ENCODE data around the gene SHB.

Gene SHB

GRCh38 chr9:37951671-37952449 is 117.2 kb downstream of the SHB start:
- Histone ChIP-seq H3K14ac (ENCODE audit: low read length) (no peak overlapping the region), H3K27me3 (ENCODE audit: insufficient read depth, low read length) (no peaks in the 10 kb centered on the region), H2BK12ac (ENCODE audit: low read length) (no peak overlapping the region), H2BK120ac (ENCODE audit: insufficient read depth, low read length, poor library complexity) (no peak overlapping the region), H2AK5ac (ENCODE audit: low read length) (no peak overlapping the region), H3K23ac (ENCODE audit: low read length) (no peak overlapping the region), H3K4me2 (ENCODE audit: low read length) (no peak overlapping the region), H4K91ac (ENCODE audit: low read depth, low read length) (no peak overlapping the region), H3K4me1 (ENCODE audit: control insufficient read depth in 1 of 2, insufficient read depth in 2 of 2, low read length in 2 of 2) (peaks cover 10 to 30% of the 10 kb centered on the region in 2 experiments), H3K4ac (ENCODE audit: low read depth, low read length) (no peak overlapping the region), H3K79me2 (ENCODE audit: control insufficient read depth, insufficient read depth, low read length, poor library complexity) (no peaks in the 10 kb centered on the region), H4K12ac (ENCODE audit: low read depth, low read length) (no peak overlapping the region), H3K27ac (ENCODE audit: low read depth, low read length) (no peak overlapping the region), H3K18ac (ENCODE audit: low read length) (no peak overlapping the region), H4K8ac (ENCODE audit: low read depth, low read length) (no peak overlapping the region), H3K79me1 (ENCODE audit: low read length) (peaks cover 2% of the 10 kb centered on the region), H3K36me3 (ENCODE audit: control insufficient read depth in 1 of 2, insufficient read depth in 2 of 2, low read length in 2 of 2) (peaks cover 68 to 84% of the 10 kb centered on the region in 2 experiments), H2BK5ac (ENCODE audit: low read depth, low read length, poor library complexity) (no peak overlapping the region), H3K4me3 (ENCODE audit: low read depth, low read length) (no peak overlapping the region), H2AFZ (ENCODE audit: insufficient read depth, low read length, poor library complexity) (no peak overlapping the region), H3K9ac (ENCODE audit: low read length) (no peak overlapping the region), H3K9me3 (ENCODE audit: insufficient read depth, low read depth, low read length) (peaks cover 4% of the 10 kb centered on the region)
- no CpG with 5 or more reads among the region's 12 CpGs for WGBS (ENCODE audit: extremely low coverage, insufficient coverage, insufficient read length)
- no peak for DNase-seq

GRCh38 chr9:37950561-37950960 is 118.5 kb downstream of the SHB start:
- H4K12ac ChIP-seq (ENCODE audit: low read depth, low read length) = no peak overlapping the region
- no peak for DNase-seq
- H3K4ac ChIP-seq (ENCODE audit: low read depth, low read length) = no peak overlapping the region
- H3K4me3 ChIP-seq (ENCODE audit: low read depth, low read length) = no peak overlapping the region
- H3K36me3 ChIP-seq (ENCODE audit: control insufficient read depth in 1 of 2, insufficient read depth in 2 of 2, low read length in 2 of 2) = peaks cover 71 to 86% of the 10 kb centered on the region in 2 experiments
- no CpG with 5 or more reads among the region's 12 CpGs for WGBS (ENCODE audit: extremely low coverage, insufficient coverage, insufficient read length)
- H3K4me1 ChIP-seq (ENCODE audit: control insufficient read depth in 1 of 2, insufficient read depth in 2 of 2, low read length in 2 of 2) = peaks cover 21 to 42% of the 10 kb centered on the region in 2 experiments
- no peaks in the 10 kb centered on the region for H3K27me3 ChIP-seq (ENCODE audit: insufficient read depth, low read length)
- no peaks in the 10 kb centered on the region for H3K79me2 ChIP-seq (ENCODE audit: control insufficient read depth, insufficient read depth, low read length, poor library complexity)
- peaks cover 4% of the 10 kb centered on the region for H3K9me3 ChIP-seq (ENCODE audit: insufficient read depth, low read depth, low read length)
- no peak overlapping the region for H2AK5ac ChIP-seq (ENCODE audit: low read length)
- H2BK12ac ChIP-seq (ENCODE audit: low read length) = no peak overlapping the region
- no peak overlapping the region for H2BK5ac ChIP-seq (ENCODE audit: low read depth, low read length, poor library complexity)
- H3K79me1 ChIP-seq (ENCODE audit: low read length) = peaks cover 11% of the 10 kb centered on the region
- H4K8ac ChIP-seq (ENCODE audit: low read depth, low read length) = no peak overlapping the region
- H3K23ac ChIP-seq (ENCODE audit: low read length) = no peak overlapping the region
- H3K27ac ChIP-seq (ENCODE audit: low read depth, low read length) = no peak overlapping the region
- H3K9ac ChIP-seq (ENCODE audit: low read length) = no peak overlapping the region
- no peak overlapping the region for H3K18ac ChIP-seq (ENCODE audit: low read length)
- no peak overlapping the region for H2AFZ ChIP-seq (ENCODE audit: insufficient read depth, low read length, poor library complexity)
- no peak overlapping the region for H2BK120ac ChIP-seq (ENCODE audit: insufficient read depth, low read length, poor library complexity)
- H4K91ac ChIP-seq (ENCODE audit: low read depth, low read length) = no peak overlapping the region
- H3K4me2 ChIP-seq (ENCODE audit: low read length) = no peak overlapping the region
- no peak overlapping the region for H3K14ac ChIP-seq (ENCODE audit: low read length)

GRCh38 chr9:37949576-37949975 is 119.5 kb downstream of the SHB start:
- Histone ChIP-seq H2BK120ac (ENCODE audit: insufficient read depth, low read length, poor library complexity) (no peak overlapping the region), H3K4ac (ENCODE audit: low read depth, low read length) (no peak overlapping the region), H4K8ac (ENCODE audit: low read depth, low read length) (no peak overlapping the region), H3K27me3 (ENCODE audit: insufficient read depth, low read length) (no peaks in the 10 kb centered on the region), H3K18ac (ENCODE audit: low read length) (no peak overlapping the region), H2BK5ac (ENCODE audit: low read depth, low read length, poor library complexity) (no peak overlapping the region), H4K12ac (ENCODE audit: low read depth, low read length) (no peak overlapping the region), H2AFZ (ENCODE audit: insufficient read depth, low read length, poor library complexity) (no peak overlapping the region), H3K27ac (ENCODE audit: low read depth, low read length) (no peak overlapping the region), H3K9ac (ENCODE audit: low read length) (no peak overlapping the region), H3K36me3 (ENCODE audit: control insufficient read depth in 1 of 2, insufficient read depth in 2 of 2, low read length in 2 of 2) (peaks cover 69 to 84% of the 10 kb centered on the region in 2 experiments), H3K4me2 (ENCODE audit: low read length) (no peak overlapping the region), H3K79me1 (ENCODE audit: low read length) (peaks cover 18% of the 10 kb centered on the region), H4K91ac (ENCODE audit: low read depth, low read length) (no peak overlapping the region), H2AK5ac (ENCODE audit: low read length) (no peak overlapping the region), H3K4me3 (ENCODE audit: low read depth, low read length) (no peak overlapping the region), H3K4me1 (ENCODE audit: control insufficient read depth in 1 of 2, insufficient read depth in 2 of 2, low read length in 2 of 2) (peaks cover 30 to 50% of the 10 kb centered on the region in 2 experiments), H2BK12ac (ENCODE audit: low read length) (no peak overlapping the region), H3K14ac (ENCODE audit: low read length) (no peak overlapping the region), H3K79me2 (ENCODE audit: control insufficient read depth, insufficient read depth, low read length, poor library complexity) (peaks cover 2% of the 10 kb centered on the region), H3K9me3 (ENCODE audit: insufficient read depth, low read depth, low read length) (peaks cover 4% of the 10 kb centered on the region), H3K23ac (ENCODE audit: low read length) (no peak overlapping the region)
- no peak for DNase-seq
- WGBS (ENCODE audit: extremely low coverage, insufficient coverage, insufficient read length) = no CpG with 5 or more reads among the region's 8 CpGs

GRCh38 chr9:37948417-37948980 is 120.5 kb downstream of the SHB start:
- H4K12ac ChIP-seq (ENCODE audit: low read depth, low read length) = no peak overlapping the region
- H3K9ac ChIP-seq (ENCODE audit: low read length) = no peak overlapping the region
- H2BK12ac ChIP-seq (ENCODE audit: low read length) = no peak overlapping the region
- peaks cover 8% of the 10 kb centered on the region for H3K79me2 ChIP-seq (ENCODE audit: control insufficient read depth, insufficient read depth, low read length, poor library complexity)
- H3K27me3 ChIP-seq (ENCODE audit: insufficient read depth, low read length) = no peaks in the 10 kb centered on the region
- no peak overlapping the region for H4K8ac ChIP-seq (ENCODE audit: low read depth, low read length)
- H4K91ac ChIP-seq (ENCODE audit: low read depth, low read length) = no peak overlapping the region
- H3K4ac ChIP-seq (ENCODE audit: low read depth, low read length) = no peak overlapping the region
- H3K9me3 ChIP-seq (ENCODE audit: insufficient read depth, low read depth, low read length) = peaks cover 4% of the 10 kb centered on the region
- H2AFZ ChIP-seq (ENCODE audit: insufficient read depth, low read length, poor library complexity) = no peak overlapping the region
- no peak overlapping the region for H3K23ac ChIP-seq (ENCODE audit: low read length)
- no peak for DNase-seq
- peaks cover 61 to 78% of the 10 kb centered on the region in 2 experiments for H3K36me3 ChIP-seq (ENCODE audit: control insufficient read depth in 1 of 2, insufficient read depth in 2 of 2, low read length in 2 of 2)
- no peak overlapping the region for H2BK5ac ChIP-seq (ENCODE audit: low read depth, low read length, poor library complexity)
- H3K18ac ChIP-seq (ENCODE audit: low read length) = peak overlapping the region; percentile 12
- WGBS (ENCODE audit: extremely low coverage, insufficient coverage, insufficient read length) = no CpG with 5 or more reads among the region's 20 CpGs
- H3K27ac ChIP-seq (ENCODE audit: low read depth, low read length) = no peak overlapping the region
- H3K4me1 ChIP-seq (ENCODE audit: control insufficient read depth in 1 of 2, insufficient read depth in 2 of 2, low read length in 2 of 2) = peaks cover 35 to 51% of the 10 kb centered on the region in 2 experiments
- H3K79me1 ChIP-seq (ENCODE audit: low read length) = peaks cover 27% of the 10 kb centered on the region
- H3K4me3 ChIP-seq (ENCODE audit: low read depth, low read length) = no peak overlapping the region
- H2BK120ac ChIP-seq (ENCODE audit: insufficient read depth, low read length, poor library complexity) = no peak overlapping the region
- H3K4me2 ChIP-seq (ENCODE audit: low read length) = no peak overlapping the region
- H2AK5ac ChIP-seq (ENCODE audit: low read length) = no peak overlapping the region
- no peak overlapping the region for H3K14ac ChIP-seq (ENCODE audit: low read length)
